ENCODE data around the gene EP400.

- TF ChIP-seq POLR2A (IDR thresholded peaks at IDR 0.05) = peak; percentile 92 to 94
- no peak for TF ChIP-seq CTCF (IDR thresholded peaks at IDR 0.05)
Measured at GRCh38 chr12:132083941-132084620, 134.3 kb downstream of the EP400 start.

All from adrenal gland (tissue), 5 donors.